Daoy (cell line): Measurements from ENCODE around the gene H3-3A. TPM values are rescaled to one million over a fixed set of nuclear protein-coding genes. Genes with fewer than 3 reads are reported as not detected.

ENCODE experiments used
- DNase-seq: peaks from one replicate; pipeline ENCODE4 v3.0.0-alpha.2; 2015; ENCODE audit warnings: low read depth
- total RNA-seq: library from RNA; depleted of rRNA; stranded (reverse); fragments of >200 nt; shearing (Covaris generic); gene quantifications from 2 replicates; pipeline ENCODE4 v1.2.3, GENCODE V29; 2014; rRNA removed

Gene H3-3A
- total RNA-seq, 1 experiment from 2014 or later, result 266 TPM

DNA sequence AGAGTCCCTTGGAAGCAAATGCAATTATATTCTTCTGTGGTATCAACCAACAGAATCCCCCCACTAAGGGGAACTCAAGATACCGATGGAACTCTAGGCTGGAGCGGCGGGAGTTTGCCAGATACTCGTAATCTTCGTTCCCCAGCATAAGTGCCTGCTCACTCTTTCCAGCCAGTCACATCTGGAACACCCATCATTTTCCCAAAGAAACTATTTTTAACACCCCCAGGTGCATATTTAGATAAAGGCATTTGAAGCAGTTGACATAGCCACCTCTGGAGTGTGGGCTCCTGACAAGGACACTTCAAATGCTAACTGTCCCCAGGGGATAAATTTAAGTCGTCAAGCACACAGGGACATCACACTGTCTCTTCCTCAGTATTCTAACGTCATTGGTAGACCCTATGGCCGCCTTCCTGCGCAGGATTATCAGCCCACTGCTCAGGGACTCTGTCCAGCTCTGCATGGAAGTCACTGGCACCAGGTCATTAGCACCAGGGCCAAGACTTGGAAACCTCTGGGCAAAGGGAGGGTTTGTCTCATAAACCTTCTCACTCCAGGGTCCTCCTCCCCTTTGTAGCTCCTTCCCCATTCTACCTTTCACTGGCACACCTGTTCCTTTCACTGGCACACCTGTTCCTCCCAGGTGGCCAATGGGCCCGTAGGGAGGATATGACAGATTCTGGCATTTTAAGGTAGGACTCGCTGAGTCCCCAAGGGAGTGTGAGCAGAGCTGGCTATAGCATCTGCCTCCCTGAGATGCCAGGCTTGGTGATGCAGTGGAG, 48.8 kb downstream of the H3-3A start:
- no peak for DNase-seq

DNA sequence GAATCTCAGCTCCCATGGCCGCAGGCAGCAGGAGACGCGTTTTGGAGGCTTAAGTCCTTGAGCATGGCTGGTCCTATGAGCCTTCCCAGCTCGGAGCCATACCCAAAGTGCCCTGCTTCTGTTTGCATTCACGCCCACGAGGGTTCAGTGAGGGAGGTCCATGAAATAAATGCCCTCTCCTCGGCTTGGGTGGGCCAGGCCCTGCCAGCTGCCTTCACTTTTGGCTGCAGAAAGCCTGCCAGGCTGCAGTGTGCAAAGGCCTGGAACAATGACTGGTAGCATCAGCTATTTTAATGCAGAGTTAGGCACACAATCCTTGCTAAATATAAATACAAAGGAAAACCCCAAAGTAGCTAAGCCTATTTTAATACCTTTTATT, 49.4 kb downstream of the H3-3A start:
- no peak for DNase-seq

DNA sequence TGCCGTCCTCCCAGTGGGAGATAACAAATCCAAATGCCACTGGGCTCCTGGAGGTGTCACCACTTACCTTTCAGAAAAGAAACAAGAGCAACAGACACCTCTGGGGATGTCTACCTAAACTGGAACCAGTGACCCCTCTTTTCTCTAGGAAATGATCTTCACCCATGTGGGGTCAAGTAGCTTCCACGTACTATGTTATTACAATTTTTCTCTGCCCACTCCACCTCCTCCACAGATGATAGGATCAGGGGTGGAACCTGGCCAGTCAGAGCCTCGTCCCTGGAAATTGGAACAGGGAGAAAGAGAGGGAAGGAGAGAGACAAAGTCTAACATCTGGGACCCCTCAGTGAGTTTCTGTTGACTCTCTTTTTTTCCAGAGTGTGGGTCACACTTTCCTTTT, 50.1 kb downstream of the H3-3A start:
- no peak for DNase-seq

DNA sequence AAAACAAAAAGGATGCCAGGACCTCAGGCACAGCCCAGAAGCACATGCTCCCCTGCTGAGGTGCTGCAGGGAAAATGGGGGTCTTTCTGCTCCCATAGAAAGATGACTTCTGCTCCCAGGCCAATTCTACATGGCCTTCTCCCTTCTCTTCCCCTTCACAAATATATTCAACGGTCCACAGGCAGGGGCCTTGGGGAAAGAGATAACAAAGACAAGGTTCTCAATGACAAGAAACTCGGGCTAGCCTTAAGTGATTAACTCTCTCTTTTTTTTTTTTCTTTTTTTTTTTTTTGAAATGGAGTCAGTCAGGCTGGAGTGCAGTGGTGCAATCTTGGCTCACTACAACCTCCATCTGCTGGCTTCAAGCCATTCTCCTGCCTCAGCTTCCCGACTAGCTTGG, 54.2 kb downstream of the H3-3A start:
- no peak for DNase-seq

DNA sequence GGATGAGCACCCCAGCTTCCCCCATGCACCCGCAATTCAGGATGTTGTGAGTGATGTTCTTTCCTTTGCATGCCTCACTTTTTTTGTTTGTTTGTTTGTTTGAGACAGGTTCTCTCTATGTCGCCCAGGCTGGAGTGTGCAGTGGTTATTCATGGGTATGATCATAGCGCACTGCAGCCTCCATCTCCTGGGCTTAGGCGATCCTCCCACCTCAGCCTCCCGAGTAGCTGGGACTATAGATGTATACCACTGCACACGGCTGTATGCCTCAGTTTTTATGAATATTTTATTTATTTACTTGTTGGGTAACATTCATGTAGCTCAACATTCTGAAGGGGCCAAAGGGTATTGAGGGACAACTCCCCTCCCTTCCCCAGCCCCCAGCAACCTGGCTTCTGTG, 54.8 kb downstream of the H3-3A start:
- DNase-seq, result no peak

DNA sequence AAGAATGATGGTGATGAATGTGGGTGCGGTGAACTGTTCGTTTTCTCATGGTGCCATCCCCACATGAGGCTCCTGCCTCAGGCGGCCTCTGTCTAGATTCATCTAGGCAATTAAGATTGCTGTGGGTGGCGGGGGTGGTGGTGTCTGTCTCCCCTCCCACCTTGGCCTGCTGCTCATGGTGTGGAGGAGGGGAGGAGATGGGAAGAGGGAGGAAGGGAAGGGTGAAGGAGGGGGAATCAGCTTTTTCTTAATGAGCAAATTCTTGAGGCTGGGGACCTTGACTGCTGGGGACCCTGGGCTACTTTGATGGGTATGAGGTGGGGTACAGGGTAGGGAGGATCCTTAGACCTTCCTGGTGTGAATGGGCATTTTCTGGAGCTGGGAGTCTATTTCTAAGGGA, 55.8 kb downstream of the H3-3A start:
- DNase-seq, result no peak

DNA sequence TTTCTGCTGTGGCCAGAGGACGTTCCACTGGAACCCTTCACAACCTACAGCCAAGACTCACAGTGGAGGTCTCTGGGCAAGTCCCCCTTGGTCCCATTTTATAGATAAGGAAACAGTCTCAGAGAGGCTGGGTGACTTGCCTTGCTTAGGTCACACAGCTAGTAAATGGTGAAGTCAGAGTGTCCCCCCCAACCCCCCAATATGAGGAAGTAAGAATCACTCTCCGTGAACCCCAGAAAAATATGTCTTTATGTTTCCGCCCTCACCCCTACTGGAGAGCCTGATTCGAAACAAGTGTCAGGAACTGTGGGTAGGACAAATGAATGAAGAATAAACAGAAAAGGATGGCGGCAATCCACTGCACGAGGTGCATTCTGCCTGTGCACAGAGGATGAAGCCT, 56.7 kb downstream of the H3-3A start:
- DNase-seq, result no peak

DNA sequence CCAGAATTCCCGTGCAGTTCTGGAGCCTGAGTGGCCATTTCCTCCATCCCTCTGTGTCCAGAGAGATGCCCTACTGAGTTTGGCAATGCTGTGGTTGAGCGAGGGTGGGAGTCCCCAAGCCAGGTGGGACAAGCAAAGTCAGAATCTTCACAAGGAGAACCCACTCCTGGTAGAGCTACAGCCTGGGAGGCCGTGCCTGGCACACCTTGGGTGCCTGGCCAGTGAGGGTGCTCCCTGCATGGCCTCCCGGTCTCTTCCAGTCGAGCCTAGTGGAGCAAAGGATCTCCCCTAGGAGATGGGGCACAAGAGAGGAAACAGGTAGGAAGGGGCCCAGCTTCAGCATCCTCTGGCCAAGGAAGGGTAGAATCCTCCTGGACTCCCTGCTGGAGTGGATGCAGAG, 57.9 kb downstream of the H3-3A start:
- no peak for DNase-seq

DNA sequence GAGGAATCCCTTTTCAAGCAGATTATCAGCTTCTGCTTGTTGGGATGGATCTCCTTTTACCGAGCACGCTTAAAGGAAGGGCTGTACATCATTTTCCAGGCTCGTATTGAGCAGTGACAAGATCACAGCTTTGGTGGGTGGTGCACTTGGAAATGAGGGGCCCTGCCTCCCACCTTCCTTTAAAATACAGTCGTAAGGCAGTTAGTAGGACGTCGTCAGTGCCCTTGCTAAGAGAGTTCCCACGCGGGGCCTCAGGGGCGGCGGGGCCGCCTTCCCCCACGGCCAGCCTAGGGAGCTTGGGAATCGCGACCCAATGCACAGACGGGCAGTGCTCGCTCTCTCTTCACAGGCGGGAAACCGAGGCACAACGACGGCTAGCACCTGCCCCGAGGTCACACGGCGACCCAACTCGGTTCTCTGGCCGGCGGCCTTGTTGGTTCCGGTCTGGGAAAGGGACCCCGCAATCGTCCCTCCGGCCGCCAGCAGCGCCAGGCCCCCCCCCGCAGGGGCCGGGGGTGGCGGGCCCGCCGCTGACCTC, 58.6 kb downstream of the H3-3A start:
- DNase-seq, result peak; percentile 2

Other genes starting within 250 kb of the H3-3A start
- 3.1 and 4.5 TPM in 2 replicates for gene TMEM63A, start 180.3 kb upstream of the H3-3A start, total RNA-seq
- gene LEFTY1, start 173.6 kb upstream of the H3-3A start, total RNA-seq, result not detected in 2 replicates
- gene PYCR2, start 138.5 kb upstream of the H3-3A start, total RNA-seq, result 47.4 and 51.8 TPM in 2 replicates
- gene LEFTY2, start 121.5 kb upstream of the H3-3A start, total RNA-seq, result not detected in 2 replicates
- gene SDE2, start 63.4 kb upstream of the H3-3A start, total RNA-seq, result 21.0 and 22.5 TPM in 2 replicates
- gene ACBD3, start 124.0 kb downstream of the H3-3A start, total RNA-seq, result 57.0 and 58.2 TPM in 2 replicates
- gene MIXL1, start 160.9 kb downstream of the H3-3A start, total RNA-seq, result 0.17 TPM in 1 of 2 replicates, not detected in the other
- 18.9 and 23.8 TPM in 2 replicates for gene LIN9, start 246.4 kb downstream of the H3-3A start, total RNA-seq